ENCODE results near the gene EFCAB14. TPM values are rescaled to one million over a fixed set of nuclear protein-coding genes. Genes with fewer than 3 reads are reported as not detected.
A peak's percentile ranks its signal among the peaks of the same experiment; 100 is the strongest.

Gene EFCAB14
- total and polyA plus RNA-seq, 11 donors: 10.7 to 91.9 (median 62.3) TPM

DNA sequence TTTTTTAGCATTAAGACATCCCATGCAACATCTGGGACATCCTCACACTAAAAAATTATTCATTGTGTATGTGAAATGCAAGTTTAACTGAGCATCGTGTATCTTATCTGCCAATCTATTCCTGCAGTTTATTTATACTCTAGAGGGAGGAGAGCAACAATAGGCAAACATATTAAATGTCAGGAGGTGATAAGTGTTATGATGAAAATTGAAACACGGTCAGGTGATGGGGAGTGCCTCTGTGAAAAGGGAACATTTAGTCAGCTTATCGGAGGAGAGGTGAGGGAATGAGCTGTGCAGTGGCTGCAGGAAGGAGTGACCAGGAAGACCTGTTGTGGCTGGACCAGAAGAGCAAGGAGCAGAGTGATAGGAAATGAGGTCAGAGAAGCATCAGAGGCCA is 775 bp upstream of the EFCAB14 start:
- Histone ChIP-seq H3K9me3 (no peaks in the 10 kb centered on the region), H3K4me3 (peak overlapping the region in 11 of 12 donors; percentile 77 to 99 (median 90)), H3K27ac (peak overlapping the region; percentile 24 to 88 (median 84)), H3K36me3 (peaks cover 0 to 19% (median 14%) of the 10 kb centered on the region in 9 donors), H3K27me3 (no peaks in the 10 kb centered on the region), H3K4me1 (peaks cover 9 to 41% (median 29%) of the 10 kb centered on the region in 12 donors)
- ATAC-seq: peak in 1 of 4 donors; percentile 17
- TF ChIP-seq, protein P1, sequence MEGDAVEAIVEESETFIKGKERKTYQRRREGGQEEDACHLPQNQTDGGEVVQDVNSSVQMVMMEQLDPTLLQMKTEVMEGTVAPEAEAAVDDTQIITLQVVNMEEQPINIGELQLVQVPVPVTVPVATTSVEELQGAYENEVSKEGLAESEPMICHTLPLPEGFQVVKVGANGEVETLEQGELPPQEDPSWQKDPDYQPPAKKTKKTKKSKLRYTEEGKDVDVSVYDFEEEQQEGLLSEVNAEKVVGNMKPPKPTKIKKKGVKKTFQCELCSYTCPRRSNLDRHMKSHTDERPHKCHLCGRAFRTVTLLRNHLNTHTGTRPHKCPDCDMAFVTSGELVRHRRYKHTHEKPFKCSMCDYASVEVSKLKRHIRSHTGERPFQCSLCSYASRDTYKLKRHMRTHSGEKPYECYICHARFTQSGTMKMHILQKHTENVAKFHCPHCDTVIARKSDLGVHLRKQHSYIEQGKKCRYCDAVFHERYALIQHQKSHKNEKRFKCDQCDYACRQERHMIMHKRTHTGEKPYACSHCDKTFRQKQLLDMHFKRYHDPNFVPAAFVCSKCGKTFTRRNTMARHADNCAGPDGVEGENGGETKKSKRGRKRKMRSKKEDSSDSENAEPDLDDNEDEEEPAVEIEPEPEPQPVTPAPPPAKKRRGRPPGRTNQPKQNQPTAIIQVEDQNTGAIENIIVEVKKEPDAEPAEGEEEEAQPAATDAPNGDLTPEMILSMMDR (IDR thresholded peaks at IDR 0.05): no peak
- TF ChIP-seq POLR2A (IDR thresholded peaks at IDR 0.05): no peak
- intact Hi-C loops (cut with DNase I): loop anchor here (5.0 to 10.0 kb wide), 12 partner anchors 47 to 317 kb away; partner anchors contain the start of genes MOB3C (in 4 of the 10), ATPAF1 (in 2 of the 10) and TEX38 (in 2 of the 10)
- WGBS, 4 donors: 7 to 20% (median 11%) methylated on average over 3 of the region's 3 CpGs
- DNase-seq: no peak

DNA sequence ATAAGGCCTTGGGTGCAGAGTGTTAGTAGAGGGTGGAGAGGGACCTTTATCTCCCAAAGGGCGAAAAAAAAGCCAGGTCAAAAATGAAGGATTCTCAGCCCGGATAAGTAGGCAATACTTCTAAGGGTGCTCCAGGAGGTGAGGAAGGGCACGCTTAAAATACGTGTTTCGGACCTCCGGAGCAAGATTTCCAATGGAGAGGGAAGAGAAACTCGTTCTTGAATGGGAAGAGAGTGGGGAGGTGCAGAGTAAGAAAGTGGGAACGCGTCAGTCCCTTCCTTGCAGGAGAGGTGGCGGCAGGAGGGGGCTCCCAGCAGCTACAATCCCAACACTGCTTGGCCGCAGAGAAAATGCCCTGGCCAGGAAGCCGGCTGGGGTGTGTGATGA is 581 bp downstream of the EFCAB14 start:
- DNase-seq (no peak), ATAC-seq (peak in 1 of 4 donors; percentile 29)
- Histone ChIP-seq H3K4me3 (peak overlapping the region; percentile 59 to 99 (median 90)), H3K36me3 (peaks cover 0 to 33% (median 28%) of the 10 kb centered on the region in 9 donors), H3K27me3 (no peaks in the 10 kb centered on the region), H3K4me1 (peaks cover 9 to 34% (median 27%) of the 10 kb centered on the region in 12 donors), H3K9me3 (no peaks in the 10 kb centered on the region), H3K27ac (peak overlapping the region; percentile 24 to 88 (median 84))
- WGBS, 4 donors: 1 to 3% (median 2%) methylated on average over 11 to 12 of the region's 12 CpGs
- intact Hi-C loops (cut with DNase I): loop anchor here in 6 of 10 donors (5.0 to 10.0 kb wide), 5 partner anchors 46 to 311 kb away; partner anchors contain the start of genes MOB3C (in 4 of the 6), TEX38 (in 2 of the 6) and ATPAF1 (in 1 of the 6)
- TF ChIP-seq, protein P1 (IDR thresholded peaks at IDR 0.05): no peak
- TF ChIP-seq POLR2A (IDR thresholded peaks at IDR 0.05): no peak

DNA sequence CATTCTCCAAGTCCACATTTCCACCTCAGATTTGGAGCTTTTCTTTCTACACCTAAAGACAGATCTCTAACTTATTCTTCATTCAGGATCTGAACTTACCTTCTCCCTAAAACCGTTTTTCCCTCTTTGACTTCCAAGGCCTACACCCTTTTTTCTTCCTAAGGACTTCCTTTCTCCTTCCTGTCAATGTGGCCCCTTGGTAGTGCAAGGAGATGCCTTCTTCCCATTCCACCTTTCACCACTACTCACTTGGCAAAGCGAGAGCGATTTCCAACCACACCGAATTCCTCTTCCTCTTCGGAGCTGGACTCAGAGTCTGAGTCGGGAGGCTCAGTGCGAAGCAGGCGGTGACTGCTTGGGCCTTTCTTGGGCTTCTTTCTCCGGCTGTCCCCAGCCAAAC is 1.3 kb downstream of the EFCAB14 start:
- H3K27ac ChIP-seq: peak overlapping the region in 3 of 12 donors; percentile 14 to 88 (median 87)
- no peaks in the 10 kb centered on the region for H3K27me3 ChIP-seq
- DNase-seq (no peak), ATAC-seq (no peak)
- peak overlapping the region; percentile 59 to 99 (median 90) for H3K4me3 ChIP-seq
- intact Hi-C loops (cut with DNase I): loop anchor here in 6 of 10 donors (5.0 to 10.0 kb wide), 5 partner anchors 45 to 310 kb away; partner anchors contain the start of genes MOB3C (in 4 of the 6), TEX38 (in 2 of the 6) and ATPAF1 (in 1 of the 6)
- TF ChIP-seq, protein P1 (IDR thresholded peaks at IDR 0.05): no peak
- no peak for TF ChIP-seq POLR2A (IDR thresholded peaks at IDR 0.05)
- no peaks in the 10 kb centered on the region for H3K9me3 ChIP-seq
- 47 to 65% (median 61%) methylated on average over 9 of the region's 9 CpGs for WGBS, 4 donors
- peaks cover 9 to 34% (median 27%) of the 10 kb centered on the region in 12 donors for H3K4me1 ChIP-seq
- H3K36me3 ChIP-seq: peaks cover 0 to 39% (median 35%) of the 10 kb centered on the region in 9 donors

DNA sequence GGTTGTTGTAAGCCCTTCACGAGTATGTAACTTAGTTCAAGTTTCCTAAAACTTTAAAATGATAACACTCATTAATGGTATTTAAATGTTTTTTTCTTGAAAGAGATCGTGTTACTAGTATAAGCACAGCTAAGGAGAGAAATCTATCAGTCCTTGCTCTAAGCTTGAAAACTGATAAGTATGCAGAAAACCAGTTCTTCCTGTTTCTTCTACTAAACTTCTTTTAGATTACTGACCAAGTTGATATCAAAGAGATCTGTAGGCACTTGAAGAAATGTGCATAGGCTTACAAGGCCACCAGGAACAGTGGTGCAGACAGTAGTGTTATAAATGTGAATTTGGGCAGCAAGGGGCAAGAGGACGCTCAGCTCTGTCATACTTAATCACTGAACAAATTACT is 3.9 kb downstream of the EFCAB14 start:
- DNase-seq (no peak), ATAC-seq (no peak)
- Histone ChIP-seq H3K36me3 (peaks cover 0 to 65% (median 60%) of the 10 kb centered on the region in 9 donors), H3K27ac (no peak overlapping the region), H3K4me3 (no peak overlapping the region), H3K4me1 (peaks cover 9 to 34% (median 27%) of the 10 kb centered on the region in 12 donors), H3K27me3 (no peaks in the 10 kb centered on the region), H3K9me3 (no peaks in the 10 kb centered on the region)
- 81 to 90% (median 88%) methylated on average over 3 of the region's 3 CpGs for WGBS, 4 donors
- TF ChIP-seq POLR2A (IDR thresholded peaks at IDR 0.05): no peak
- TF ChIP-seq, protein P1 (IDR thresholded peaks at IDR 0.05): no peak
- intact Hi-C loops (cut with DNase I): loop anchor here in 6 of 10 donors (5.0 to 10.0 kb wide), 5 partner anchors 43 to 308 kb away; partner anchors contain the start of genes MOB3C (in 4 of the 6), TEX38 (in 2 of the 6) and ATPAF1 (in 1 of the 6)
